Neuronal stem cell (in vitro differentiated cells): ENCODE results near the gene PTCD3.
A peak's percentile ranks its signal among the peaks of the same experiment; 100 is the strongest.

ENCODE experiments used
- DNase-seq: peaks from one replicate; pipeline ENCODE4 v3.0.0-alpha.2; 2013; ENCODE audit warnings: low spot score
- H2AFZ ChIP-seq: one replicate; pipeline ENCODE4 v1.6.1; 2013; ENCODE audit warnings: mild to moderate bottlenecking, low read length, inconsistent platforms
- H2AK5ac ChIP-seq: 2 replicates; pipeline ENCODE4 v1.6.1; 2013; ENCODE audit warnings: low read depth, mild to moderate bottlenecking, inconsistent platforms, low read length, moderate library complexity, mixed read lengths
- H2BK120ac ChIP-seq: 2 replicates; pipeline ENCODE4 v1.6.1; 2013; ENCODE audit warnings: low read depth, mild to moderate bottlenecking, inconsistent platforms, low read length, moderate library complexity, mixed read lengths
- H2BK12ac ChIP-seq: one replicate; pipeline ENCODE4 v1.6.1; 2013; ENCODE audit warnings: low read length, inconsistent platforms
- H2BK15ac ChIP-seq: 2 replicates; pipeline ENCODE4 v1.6.1; 2013; ENCODE audit warnings: mild to moderate bottlenecking, low read length, inconsistent platforms, mixed read lengths
- H2BK5ac ChIP-seq: one replicate; pipeline ENCODE4 v1.6.1; 2013; ENCODE audit warnings: inconsistent platforms, mild to moderate bottlenecking, low read length, moderate library complexity
- H3K14ac ChIP-seq: one replicate; pipeline ENCODE4 v1.6.1; 2013; ENCODE audit warnings: low read length, inconsistent platforms
- H3K18ac ChIP-seq: 2 replicates; pipeline ENCODE4 v1.6.1; 2013; ENCODE audit warnings: low read length, inconsistent platforms
- H3K23ac ChIP-seq: 2 replicates; pipeline ENCODE4 v1.6.1; 2013; ENCODE audit warnings: low read depth, mild to moderate bottlenecking, mixed read lengths, low read length, inconsistent platforms; ENCODE audit not compliant: poor library complexity
- H3K27ac ChIP-seq: replicated peaks from 3 replicates; pipeline ENCODE4 v1.5.1; 2013; ENCODE audit warnings: low read length, inconsistent platforms
- H3K27me3 ChIP-seq, 3 experiments: 2 replicates each; pipeline ENCODE4 v1.6.1; 2013; ENCODE audit warnings: low read length in 3 of 3, mild to moderate bottlenecking in 2 of 3, inconsistent platforms in 1 of 3, low read depth in 1 of 3, mixed read lengths in 1 of 3, moderate library complexity in 1 of 3; ENCODE audit not compliant: control insufficient read depth in 3 of 3, insufficient read depth in 3 of 3
- H3K36me3 ChIP-seq, 2 donors: replicated peaks in 1 of 2; 2 replicates each; pipeline ENCODE4 v1.6.1; 2013; ENCODE audit warnings: low read length in 2 of 2; ENCODE audit not compliant: control insufficient read depth in 2 of 2, insufficient read depth in 2 of 2
- H3K4ac ChIP-seq: 2 replicates; pipeline ENCODE4 v1.6.1; 2013; ENCODE audit warnings: inconsistent platforms, mild to moderate bottlenecking, low read length, moderate library complexity
- H3K4me1 ChIP-seq, 2 donors: 1 replicate in 1 of 2; 2 replicates in 1 of 2; pipeline ENCODE4 v1.6.1; 2013; ENCODE audit warnings: low read length in 2 of 2, low read depth in 1 of 2; ENCODE audit not compliant: control insufficient read depth in 2 of 2, insufficient read depth in 1 of 2
- H3K4me2 ChIP-seq: one replicate; pipeline ENCODE4 v1.6.1; 2013; ENCODE audit warnings: mild to moderate bottlenecking, low read length, inconsistent platforms; ENCODE audit not compliant: insufficient read depth, poor library complexity, severe bottlenecking
- H3K4me3 ChIP-seq, 2 donors: 2 replicates each; pipeline ENCODE4 v1.5.1; 2013; ENCODE audit warnings: low read length in 2 of 2, mild to moderate bottlenecking in 2 of 2, inconsistent platforms in 1 of 2, moderate library complexity in 1 of 2
- H3K79me1 ChIP-seq: one replicate; pipeline ENCODE4 v1.6.1; 2013; ENCODE audit warnings: low read depth, mild to moderate bottlenecking, inconsistent platforms, low read length, moderate library complexity
- H3K9ac ChIP-seq: one replicate; pipeline ENCODE4 v1.6.1; 2013; ENCODE audit warnings: mild to moderate bottlenecking, low read depth, low read length, inconsistent platforms; ENCODE audit not compliant: poor library complexity
- H3K9me3 ChIP-seq, 2 donors: replicated peaks in 1 of 2; 2 replicates each; pipeline versions ENCODE3 to v1.6.1; 2013; ENCODE audit warnings: low read length in 2 of 2, mild to moderate bottlenecking in 2 of 2, inconsistent platforms in 1 of 2, low read depth in 1 of 2, mixed read lengths in 1 of 2, moderate library complexity in 1 of 2; ENCODE audit not compliant: control insufficient read depth in 2 of 2, insufficient read depth in 1 of 2
- H4K8ac ChIP-seq: one replicate; pipeline ENCODE4 v1.6.1; 2013; ENCODE audit warnings: low read depth, mild to moderate bottlenecking, inconsistent platforms, low read length, moderate library complexity
- H4K91ac ChIP-seq: one replicate; pipeline ENCODE4 v1.6.1; 2013; ENCODE audit warnings: low read length, low read depth, mild to moderate bottlenecking, inconsistent platforms; ENCODE audit not compliant: poor library complexity
- WGBS, 2 donors: extraction: QIAGEN DNeasy Blood & Tissue Kit; methylation state at CpG; one replicate each; pipeline ENCODE4 v1.1.7; 2013; ENCODE audit warnings: missing lambda C conversion rate in 2 of 2, mixed read lengths in 1 of 2; ENCODE audit not compliant: insufficient read length in 2 of 2, insufficient replicate concordance in 1 of 2; ENCODE audit errors: extremely low coverage in 2 of 2; 5-methylcytosine and 5-hydroxymethylcytosine counted together

The PTCD3 gene

DNA sequence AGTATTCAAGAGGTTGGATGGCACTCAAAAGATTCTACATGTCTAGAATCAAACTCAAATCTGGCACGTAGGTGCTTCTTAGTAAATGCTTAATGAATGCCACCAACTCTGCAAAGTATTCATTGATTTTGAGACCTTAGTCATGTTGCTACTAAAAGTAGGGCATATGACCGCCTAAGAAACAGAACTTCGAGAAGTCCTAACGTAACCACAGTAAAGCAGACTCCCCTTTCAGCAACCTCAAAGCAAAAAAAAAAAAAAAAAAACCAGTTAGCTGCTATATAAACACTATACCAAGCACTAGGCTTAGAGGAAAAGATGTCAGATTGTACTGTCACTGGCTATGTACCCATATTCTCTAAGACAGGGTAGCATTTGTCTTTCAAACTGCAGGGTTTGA lies 33.9 kb downstream of the PTCD3 start:
- no peak for DNase-seq
- H3K18ac ChIP-seq, result no peak overlapping the region
- no peak overlapping the region for H3K9ac ChIP-seq
- H2BK5ac ChIP-seq, result no peak overlapping the region
- no peak overlapping the region for H3K27ac ChIP-seq
- H3K14ac ChIP-seq, result no peak overlapping the region
- H2BK12ac ChIP-seq, result no peak overlapping the region
- no CpG with 5 or more reads among the region's 4 CpGs for WGBS, 2 donors
- no peak overlapping the region for H2AFZ ChIP-seq
- no peak overlapping the region for H3K4me3 ChIP-seq
- no peaks in the 10 kb centered on the region for H3K79me1 ChIP-seq
- no peak overlapping the region for H3K4ac ChIP-seq
- no peak overlapping the region for H2BK120ac ChIP-seq
- H2AK5ac ChIP-seq, result no peak overlapping the region
- no peaks in the 10 kb centered on the region for H3K4me1 ChIP-seq
- H3K27me3 ChIP-seq, result no peaks in the 10 kb centered on the region
- no peak overlapping the region for H4K91ac ChIP-seq
- no peak overlapping the region for H3K4me2 ChIP-seq
- no peak overlapping the region for H4K8ac ChIP-seq
- H3K9me3 ChIP-seq, result no peaks in the 10 kb centered on the region
- peaks cover 42 to 98% of the 10 kb centered on the region in 2 donors for H3K36me3 ChIP-seq
- H2BK15ac ChIP-seq, result no peak overlapping the region
- H3K23ac ChIP-seq, result no peak overlapping the region

- no peak overlapping the region for H3K9ac ChIP-seq
- no peak overlapping the region for H2BK5ac ChIP-seq
- H3K4ac ChIP-seq, result no peak overlapping the region
- peaks cover 37 to 98% of the 10 kb centered on the region in 2 donors for H3K36me3 ChIP-seq
- H3K4me2 ChIP-seq, result no peak overlapping the region
- H3K4me1 ChIP-seq, result no peaks in the 10 kb centered on the region
- no peak overlapping the region for H2BK120ac ChIP-seq
- no peak overlapping the region for H3K18ac ChIP-seq
- H3K14ac ChIP-seq, result no peak overlapping the region
- no peak overlapping the region for H3K27ac ChIP-seq
- no peaks in the 10 kb centered on the region for H3K79me1 ChIP-seq
- no peak for DNase-seq
- no peak overlapping the region for H2AFZ ChIP-seq
- no CpG with 5 or more reads among the region's 4 CpGs for WGBS, 2 donors
- H2AK5ac ChIP-seq, result no peak overlapping the region
- no peaks in the 10 kb centered on the region for H3K9me3 ChIP-seq
- H3K23ac ChIP-seq, result no peak overlapping the region
- no peak overlapping the region for H2BK15ac ChIP-seq
- no peaks in the 10 kb centered on the region for H3K27me3 ChIP-seq
- no peak overlapping the region for H4K91ac ChIP-seq
- H2BK12ac ChIP-seq, result no peak overlapping the region
- no peak overlapping the region for H3K4me3 ChIP-seq
- H4K8ac ChIP-seq, result peak overlapping the region; percentile 32
Observed at GRCh38 chr2:86140969-86141392, 34.9 kb downstream of the PTCD3 start.

GRCh38 chr2:86142436-86143257 lies 36.6 kb downstream of the PTCD3 start:
- Histone ChIP-seq H2BK5ac (no peak overlapping the region), H3K14ac (no peak overlapping the region), H3K27me3 (no peaks in the 10 kb centered on the region), H2BK12ac (no peak overlapping the region), H2AFZ (no peak overlapping the region), H3K27ac (no peak overlapping the region), H3K4ac (no peak overlapping the region), H3K4me3 (no peak overlapping the region), H4K91ac (no peak overlapping the region), H3K9me3 (no peaks in the 10 kb centered on the region), H2BK15ac (no peak overlapping the region), H3K79me1 (no peaks in the 10 kb centered on the region), H2BK120ac (no peak overlapping the region), H3K18ac (no peak overlapping the region), H4K8ac (no peak overlapping the region), H3K23ac (no peak overlapping the region), H3K4me1 (no peaks in the 10 kb centered on the region), H3K9ac (no peak overlapping the region), H3K36me3 (peaks cover 30 to 98% of the 10 kb centered on the region in 2 donors), H2AK5ac (no peak overlapping the region), H3K4me2 (no peak overlapping the region)
- WGBS, 2 donors, result no CpG with 5 or more reads among the region's 3 CpGs
- DNase-seq, result no peak

DNA sequence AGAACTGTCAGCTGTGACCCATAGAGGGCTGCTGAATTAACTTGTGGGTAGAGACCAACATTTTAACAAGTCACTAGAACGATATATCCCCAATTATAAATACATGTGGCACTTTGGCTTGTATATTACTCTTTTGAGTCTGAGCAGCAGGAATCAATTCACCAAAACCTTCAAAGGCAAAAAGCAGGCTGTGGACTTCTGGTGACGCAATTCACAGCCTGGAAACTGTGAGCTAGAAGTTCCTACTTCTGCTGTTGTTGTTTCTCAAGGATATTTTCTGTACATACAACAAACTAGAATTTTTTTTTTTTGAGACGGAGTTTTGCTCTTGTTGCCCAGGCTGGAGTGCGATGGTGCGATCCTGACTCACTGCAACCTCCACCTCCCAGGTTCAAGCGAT lies 37.3 kb downstream of the PTCD3 start:
- Histone ChIP-seq H3K4me3 (no peak overlapping the region), H3K4me2 (no peak overlapping the region), H3K23ac (no peak overlapping the region), H3K14ac (no peak overlapping the region), H3K4me1 (no peaks in the 10 kb centered on the region), H3K79me1 (no peaks in the 10 kb centered on the region), H3K4ac (no peak overlapping the region), H3K18ac (no peak overlapping the region), H3K27me3 (no peaks in the 10 kb centered on the region), H2AK5ac (no peak overlapping the region), H4K91ac (no peak overlapping the region), H3K9me3 (no peaks in the 10 kb centered on the region), H2AFZ (no peak overlapping the region), H3K9ac (no peak overlapping the region), H3K36me3 (peaks cover 28 to 98% of the 10 kb centered on the region in 2 donors), H4K8ac (no peak overlapping the region), H2BK15ac (no peak overlapping the region), H2BK12ac (no peak overlapping the region), H3K27ac (no peak overlapping the region), H2BK5ac (no peak overlapping the region), H2BK120ac (no peak overlapping the region)
- DNase-seq, result no peak
- WGBS, 2 donors, result no CpG with 5 or more reads among the region's 6 CpGs
